IPS DF 4.7 (cell line): ENCODE measurements around the gene CREBRF.
A peak's percentile ranks its signal among the peaks of the same experiment; 100 is the strongest.
"Not testable (repeated sequence)": the region's sequence is repeated elsewhere in the genome, so short reads cannot be mapped to it uniquely, and the experiment has no call there.

ENCODE experiments used
- DNase-seq: peaks from one replicate; pipeline ENCODE4 v3.0.0-alpha.2; 2013; ENCODE audit warnings: low spot score; ENCODE audit errors: extremely low read depth

CREBRF gene

GRCh38 chr5:173076471-173076870, 20.3 kb downstream of the CREBRF start:
- DNase-seq: not testable (repeated sequence)

DNA sequence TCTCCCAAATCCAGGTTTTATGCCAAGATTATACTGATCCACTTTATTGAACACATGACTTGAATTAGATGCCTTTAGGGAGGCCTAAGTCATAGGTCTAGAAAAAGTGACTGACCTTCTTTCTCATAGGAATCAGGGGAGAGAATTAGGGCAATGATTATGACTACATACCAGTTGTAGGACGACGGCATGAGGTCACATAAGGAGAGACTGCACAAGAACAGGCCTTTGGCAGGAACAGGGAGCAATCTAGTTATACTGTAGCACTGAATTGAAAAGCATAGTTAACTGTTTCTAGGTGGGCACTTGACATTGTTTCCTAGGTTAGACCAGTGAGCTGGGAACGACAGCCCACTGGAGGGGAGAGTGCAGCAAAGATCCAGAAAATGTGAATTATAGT, 22.7 kb downstream of the CREBRF start:
- no peak for DNase-seq

GRCh38 chr5:173089581-173089980, 33.4 kb downstream of the CREBRF start:
- no peak for DNase-seq

DNA sequence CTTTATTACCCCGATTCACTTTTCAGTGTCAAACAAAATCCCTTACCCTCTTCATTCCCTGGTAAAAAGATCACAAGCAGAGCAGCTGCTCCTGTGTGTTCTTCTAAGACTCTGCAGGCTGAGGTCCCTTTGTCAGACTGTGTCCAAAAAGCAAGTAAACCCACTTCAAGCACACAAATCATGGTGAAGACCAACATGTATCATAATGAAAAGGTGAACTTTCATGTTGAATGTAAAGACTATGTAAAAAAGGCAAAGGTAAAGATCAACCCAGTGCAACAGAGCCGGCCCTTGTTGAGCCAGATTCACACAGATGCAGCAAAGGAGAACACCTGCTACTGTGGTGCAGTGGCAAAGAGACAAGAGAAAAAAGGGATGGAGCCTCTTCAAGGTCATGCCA, 34.5 kb downstream of the CREBRF start:
- no peak for DNase-seq

GRCh38 chr5:173091981-173092380, 35.8 kb downstream of the CREBRF start:
- no peak for DNase-seq

GRCh38 chr5:173093606-173094005, 37.5 kb downstream of the CREBRF start:
- no peak for DNase-seq

DNA sequence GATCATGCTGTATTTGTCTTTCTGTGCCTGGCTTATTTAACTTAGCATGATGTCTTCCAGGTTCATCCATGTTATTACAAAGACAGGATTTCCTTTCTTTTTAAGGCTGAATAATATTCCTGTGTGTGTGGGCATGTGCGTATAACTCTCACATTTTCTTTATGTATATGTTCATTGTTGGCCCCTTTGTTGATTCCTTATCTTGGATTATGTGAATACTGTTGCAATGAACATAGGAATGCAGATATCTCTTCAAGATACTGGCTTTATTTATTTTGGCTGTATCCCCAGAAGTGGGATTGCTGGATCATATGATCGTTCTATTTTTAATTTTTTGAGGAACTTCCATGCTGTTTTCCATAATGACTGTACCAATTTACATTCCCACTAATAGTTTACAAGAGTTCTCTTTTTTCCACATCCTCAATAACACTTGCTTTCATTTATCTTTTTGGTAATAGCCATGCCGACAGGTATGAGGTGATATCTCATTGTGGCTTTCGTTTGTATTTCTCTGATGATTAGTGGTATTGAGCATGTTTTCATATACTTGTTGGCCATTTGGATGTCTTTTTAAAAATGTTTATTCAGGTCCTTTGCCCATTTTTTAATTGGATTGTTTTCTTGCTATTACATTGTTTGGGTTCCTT, 38.0 kb downstream of the CREBRF start:
- DNase-seq: no peak

DNA sequence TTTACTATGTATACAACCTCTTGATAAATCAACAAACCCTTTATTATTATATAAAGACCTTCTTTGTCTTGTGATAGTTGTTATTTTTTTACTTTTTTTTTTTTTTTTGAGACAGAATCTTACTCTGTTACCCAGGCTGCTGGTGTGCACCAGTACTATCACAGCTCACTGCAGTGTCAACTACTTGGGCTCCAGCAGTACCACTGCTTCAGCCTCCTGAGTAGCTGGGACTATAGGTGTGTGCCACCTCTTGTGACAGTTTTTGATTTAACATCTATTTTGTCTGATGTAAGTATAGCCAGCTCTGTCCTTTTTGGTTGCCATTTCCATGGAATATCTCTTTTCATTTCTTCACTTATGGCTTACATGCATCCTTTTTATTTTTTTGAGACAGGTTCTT, 42.6 kb downstream of the CREBRF start:
- DNase-seq: no peak

DNA sequence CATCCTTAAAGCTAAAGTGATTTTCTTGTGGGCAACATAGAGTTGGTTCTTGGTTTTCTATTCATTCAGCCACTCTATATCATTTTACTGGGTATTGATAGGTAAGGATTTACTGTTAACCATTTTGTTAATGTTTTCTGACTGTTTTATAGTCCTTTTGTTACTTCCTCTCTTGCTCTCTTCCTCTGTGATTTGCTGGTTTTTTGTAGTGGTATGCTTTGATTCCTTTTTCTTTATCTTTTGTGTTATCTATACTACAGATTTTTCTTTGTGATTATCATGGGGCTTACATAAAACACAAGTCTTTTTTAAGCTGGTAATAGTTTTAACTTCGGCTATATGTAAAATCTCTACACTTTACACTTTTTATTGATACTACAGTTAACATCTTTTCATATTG, 43.3 kb downstream of the CREBRF start:
- no peak for DNase-seq

GRCh38 chr5:173101245-173101644, 45.1 kb downstream of the CREBRF start:
- DNase-seq: no peak

DNA sequence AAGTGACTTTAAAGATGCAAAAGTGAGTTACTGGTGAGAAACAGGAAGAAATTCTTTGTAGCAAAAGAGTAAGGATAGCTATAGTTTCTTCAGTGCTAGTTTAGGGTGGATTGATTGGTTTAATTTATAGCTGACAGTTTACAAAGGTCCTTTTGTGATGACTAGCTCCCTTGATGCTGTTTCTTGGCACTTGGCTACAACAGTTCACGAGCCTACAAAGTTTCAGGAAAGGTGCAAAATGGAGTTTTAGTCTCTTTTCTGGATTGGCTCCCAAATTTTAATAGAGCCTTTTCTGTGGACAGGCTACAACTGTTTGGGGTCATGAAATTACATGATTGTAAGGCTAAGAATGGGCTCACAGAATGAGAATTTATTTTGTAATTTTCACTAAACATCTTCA, 47.3 kb downstream of the CREBRF start:
- DNase-seq: no peak

DNA sequence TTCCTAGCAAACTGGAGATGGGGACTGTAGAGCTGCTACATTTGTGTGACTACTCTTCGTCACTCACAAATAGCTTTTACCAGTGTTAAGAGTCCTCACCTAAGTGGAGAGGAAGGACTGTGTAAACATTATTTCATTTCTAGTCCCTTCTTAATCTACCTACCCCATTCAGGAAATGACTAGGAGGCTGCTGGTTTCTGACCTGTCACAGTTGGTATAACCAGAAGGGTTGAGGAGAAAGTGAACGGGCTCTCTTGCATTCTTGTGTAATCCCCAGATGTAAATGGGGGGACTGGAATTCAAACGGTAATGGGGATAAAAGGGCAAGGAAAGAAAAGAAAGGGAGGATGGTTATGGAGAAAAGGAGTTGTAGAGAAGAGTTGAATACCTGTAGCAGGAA, 52.8 kb downstream of the CREBRF start:
- no peak for DNase-seq

GRCh38 chr5:173114536-173114935, 58.4 kb downstream of the CREBRF start:
- DNase-seq: no peak

GRCh38 chr5:173119719-173120118, 63.6 kb downstream of the CREBRF start:
- DNase-seq: no peak

DNA sequence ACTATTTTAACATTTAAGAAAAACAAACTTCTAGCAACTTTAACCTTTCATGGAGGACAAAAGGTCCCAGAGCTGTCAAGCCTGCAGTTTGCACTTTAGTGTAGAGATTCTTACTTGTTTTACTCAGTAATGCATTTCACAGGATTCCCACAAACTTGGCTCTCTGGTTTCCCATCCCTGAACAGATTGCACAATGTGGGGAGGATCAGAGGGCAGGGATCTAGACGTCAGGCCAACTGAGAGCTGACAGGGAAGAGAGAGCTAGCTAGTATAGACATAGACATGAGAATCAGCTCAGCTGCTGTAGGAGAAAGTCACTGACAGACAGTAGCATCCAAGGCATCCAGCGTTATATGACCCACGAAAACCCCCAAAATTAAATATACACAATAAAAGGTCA, 67.3 kb downstream of the CREBRF start:
- no peak for DNase-seq

GRCh38 chr5:173132166-173132565, 76.0 kb downstream of the CREBRF start:
- DNase-seq: not testable (repeated sequence)

- DNase-seq: no peak
Observed at GRCh38 chr5:173138707-173139106, 82.6 kb downstream of the CREBRF start.

DNA sequence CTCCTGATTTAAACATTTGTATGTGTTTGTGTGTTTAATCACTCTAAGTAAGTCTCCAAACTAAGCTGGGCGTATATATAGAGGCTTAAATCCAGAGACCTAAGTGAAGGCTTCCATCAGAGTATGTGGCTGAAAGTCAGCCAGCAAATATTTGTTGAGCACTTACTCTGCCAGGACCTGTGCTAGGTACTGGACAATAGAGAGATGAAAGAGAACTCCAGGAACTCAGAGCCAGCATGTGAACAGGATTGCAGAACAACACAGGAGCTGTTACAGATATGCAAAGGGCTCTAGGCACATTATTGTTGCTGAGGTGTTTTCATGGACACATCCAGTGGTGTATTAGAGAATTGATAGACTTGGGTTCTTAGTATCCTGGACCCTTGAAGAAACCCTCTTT, 83.5 kb downstream of the CREBRF start:
- no peak for DNase-seq

DNA sequence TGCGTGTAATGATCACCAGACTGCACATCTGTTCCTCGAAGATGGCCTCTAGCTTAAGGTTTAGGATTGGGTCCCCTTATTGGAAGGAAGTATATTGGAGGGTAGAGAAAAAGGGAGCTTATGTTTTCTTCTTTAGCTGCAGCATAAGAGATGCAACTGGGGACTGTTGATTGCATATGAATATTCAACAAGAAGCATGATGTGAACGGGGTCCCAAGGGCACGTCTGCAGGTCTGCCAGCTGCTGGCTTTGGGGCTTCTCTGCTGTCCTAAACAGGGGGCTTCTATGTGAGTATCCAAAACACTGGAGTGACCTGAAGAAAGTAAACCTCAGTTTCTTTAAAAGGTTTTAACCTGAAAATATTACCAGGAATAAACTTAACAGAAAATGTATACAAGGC, 84.6 kb downstream of the CREBRF start:
- DNase-seq: no peak

GRCh38 chr5:173143567-173143966, 87.4 kb downstream of the CREBRF start:
- no peak for DNase-seq

GRCh38 chr5:173144200-173145176, 88.3 kb downstream of the CREBRF start, which contains the start of gene BNIP1:
TSS of gene BNIP1 (plus strand) at chr5:173144531. CDS start at chr5:173144546, 15 bp downstream.
- peak; percentile 87 for DNase-seq

DNA sequence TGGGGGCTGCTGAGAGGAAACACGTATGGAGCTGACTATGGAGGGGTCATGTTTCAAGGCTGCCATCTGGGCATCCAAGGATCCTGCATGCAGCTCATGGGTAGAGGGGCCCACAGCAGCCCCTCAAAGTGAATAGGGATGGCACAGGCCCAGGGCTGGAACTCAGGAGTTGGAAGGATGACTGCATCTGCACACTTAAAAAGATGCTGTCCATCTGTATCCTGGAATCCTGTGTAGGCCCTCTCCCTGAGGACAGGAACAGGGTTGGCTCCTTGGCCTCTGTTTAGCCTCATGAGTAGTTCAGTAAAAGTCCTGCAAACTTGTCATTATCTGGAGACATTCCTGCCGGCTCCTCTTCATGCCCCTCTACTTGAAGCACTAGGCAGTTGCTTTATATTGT, 92.2 kb downstream of the CREBRF start:
- no peak for DNase-seq

DNA sequence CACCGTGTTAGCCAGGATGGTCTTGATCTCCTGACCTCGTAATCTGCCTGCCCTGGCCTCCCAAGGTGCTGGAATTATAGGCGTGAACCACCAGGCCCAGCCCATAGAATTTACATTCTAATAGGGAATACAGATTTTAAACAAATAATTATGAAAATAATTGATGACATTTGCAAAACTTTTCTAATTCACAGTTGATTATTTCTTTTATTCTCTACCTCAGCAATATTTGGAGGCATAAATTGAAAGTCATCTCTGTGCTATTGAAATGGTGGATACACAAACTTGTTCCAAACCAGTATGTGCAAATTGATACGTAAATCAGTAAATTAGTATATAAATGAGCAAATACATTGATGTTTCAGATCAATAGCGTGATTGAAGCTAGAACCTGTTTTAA, 96.4 kb downstream of the CREBRF start:
- DNase-seq: no peak
